ENCODE results near the gene PPP1R3C. TPM values are rescaled to one million over a fixed set of nuclear protein-coding genes. Genes with fewer than 3 reads are reported as not detected.

Gene PPP1R3C
- total and polyA plus RNA-seq, 7 experiments from 2014 or later = 0.15 TPM; not detected in 6

DNA sequence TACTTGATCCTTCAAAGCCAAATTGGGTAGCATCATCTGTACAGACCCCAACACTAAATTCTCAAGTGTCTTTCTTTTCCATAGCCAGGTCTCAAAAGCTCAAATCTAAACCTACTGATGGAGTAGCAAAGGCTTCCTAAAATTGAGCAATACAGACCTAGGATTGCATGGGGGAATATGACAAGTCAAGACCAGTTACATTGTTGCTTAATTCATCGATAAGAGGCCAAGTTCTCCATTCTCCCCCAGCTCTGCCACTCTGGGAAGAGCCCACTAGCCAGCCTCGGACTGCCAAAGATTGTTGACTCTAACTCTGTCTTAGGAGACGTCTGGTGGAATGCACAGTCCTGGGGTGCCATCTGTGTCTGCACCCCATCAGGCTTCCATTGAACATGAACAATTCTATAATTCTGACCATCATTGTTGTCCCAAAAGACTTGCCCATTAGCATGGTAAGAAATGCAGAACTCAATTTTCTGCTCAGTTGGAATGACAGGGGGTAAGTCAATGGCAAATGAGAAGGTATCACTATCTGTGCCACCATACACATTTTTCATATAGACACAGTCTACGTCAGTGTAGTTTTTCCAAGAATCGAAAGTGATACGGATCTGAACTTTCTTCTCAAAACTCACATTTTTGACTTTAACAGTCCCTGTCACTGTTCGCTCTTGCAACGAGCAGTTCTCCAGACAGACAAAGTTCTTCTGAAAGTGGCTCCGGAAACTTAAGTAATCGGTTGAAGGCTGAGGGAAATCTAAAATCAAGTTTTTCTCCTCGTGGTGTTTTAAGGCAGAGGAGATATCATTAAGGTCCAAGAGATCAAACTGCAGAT is 2.9 kb downstream of the PPP1R3C start:
- H3K27ac ChIP-seq (ENCODE audit: low read depth, low read length) = no peak overlapping the region
- peaks cover 0 to 14% (median 7%) of the 10 kb centered on the region in 7 donors for H3K4me1 Mint-ChIP-seq

DNA sequence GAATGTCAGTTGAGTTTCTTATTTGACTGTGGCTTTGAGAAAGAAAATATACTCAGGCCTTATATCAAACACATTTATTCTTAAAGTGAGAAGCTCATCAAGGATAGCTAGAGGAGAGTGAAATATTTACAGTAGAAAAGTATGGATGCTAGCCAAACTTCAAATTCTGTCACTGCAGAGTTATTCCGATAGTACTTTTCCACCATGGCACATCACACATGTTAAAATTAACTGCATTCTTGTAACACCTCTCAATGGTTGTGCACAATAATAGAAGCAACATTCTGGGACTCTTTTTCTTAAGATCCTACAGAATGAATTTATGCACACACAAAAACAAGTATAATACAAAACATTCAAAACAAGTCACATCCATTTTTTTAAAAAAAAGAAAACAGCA is 4.5 kb downstream of the PPP1R3C start:
- intact Hi-C loops (cut with micrococcal nuclease) = no loop called here
- CTCF ChIA-PET = interaction anchor here (0.5 kb wide), 1 partner anchor 9 kb away, joined by 3 read pairs; no protein-coding TSS in a partner anchor
- no peaks in the 10 kb centered on the region for H3K36me3 ChIP-seq (ENCODE audit: control insufficient read depth in 2 of 3, insufficient read depth in 3 of 3, low read length in 3 of 3)
- Mint-ChIP-seq H3K27ac (no peak overlapping the region), H3K9me3 (peaks cover 0 to 5% (median 2%) of the 10 kb centered on the region in 11 donors), H3K27me3 (peaks cover 42 to 55% (median 46%) of the 10 kb centered on the region in 5 donors), H3K4me3 (no peak overlapping the region), H3K36me3 (peaks cover 0 to 6% (median 0%) of the 10 kb centered on the region in 5 donors), H3K4me1 (peaks cover 0 to 10% (median 5%) of the 10 kb centered on the region in 7 donors)
- H3K4me1 ChIP-seq (ENCODE audit: control insufficient read depth in 2 of 2, insufficient read depth in 2 of 2, low read length in 2 of 2) = peaks cover 0 to 2% of the 10 kb centered on the region in 2 donors
- ATAC-seq = no peak
- peaks cover 0 to 11% of the 10 kb centered on the region in 2 donors for H3K27me3 ChIP-seq (ENCODE audit: control insufficient read depth in 2 of 2, insufficient read depth in 2 of 2, low read length in 2 of 2)
- DNase-seq = no peak
- no peak overlapping the region for H3K27ac ChIP-seq (ENCODE audit: low read depth, low read length)
- H3K9me3 ChIP-seq (ENCODE audit: control insufficient read depth in 2 of 3, low read length in 3 of 3) = no peaks in the 10 kb centered on the region
- POLR2A ChIA-PET = no interaction called here
- H3K4me3 ChIP-seq (ENCODE audit: low read length) = no peak overlapping the region

More for the DNA sequence above, 2.9 kb downstream of the PPP1R3C start:
- Histone ChIP-seq H3K4me3 (ENCODE audit: low read length) (no peak overlapping the region), H3K27me3 (ENCODE audit: control insufficient read depth in 2 of 2, insufficient read depth in 2 of 2, low read length in 2 of 2) (peaks cover 0 to 14% of the 10 kb centered on the region in 2 donors), H3K36me3 (ENCODE audit: control insufficient read depth in 2 of 3, insufficient read depth in 3 of 3, low read length in 3 of 3) (no peaks in the 10 kb centered on the region), H3K9me3 (ENCODE audit: control insufficient read depth in 2 of 3, low read length in 3 of 3) (no peaks in the 10 kb centered on the region), H3K4me1 (ENCODE audit: control insufficient read depth in 2 of 2, insufficient read depth in 2 of 2, low read length in 2 of 2) (peaks cover 0 to 5% of the 10 kb centered on the region in 2 donors)
- Mint-ChIP-seq H3K27me3 (peaks cover 55 to 62% (median 56%) of the 10 kb centered on the region in 5 donors), H3K9me3 (no peaks in the 10 kb centered on the region), H3K27ac (no peak overlapping the region), H3K4me3 (no peak overlapping the region), H3K36me3 (peaks cover 0 to 3% (median 0%) of the 10 kb centered on the region in 5 donors)
- ChIA-PET CTCF (no interaction called here), POLR2A (no interaction called here)
- intact Hi-C loops (cut with micrococcal nuclease) = loop anchor here in 1 of 2 donors (10.0 kb wide), 1 partner anchor 745 kb away; no protein-coding TSS in a partner anchor
- DNase-seq = no peak
- no peak for ATAC-seq

DNA sequence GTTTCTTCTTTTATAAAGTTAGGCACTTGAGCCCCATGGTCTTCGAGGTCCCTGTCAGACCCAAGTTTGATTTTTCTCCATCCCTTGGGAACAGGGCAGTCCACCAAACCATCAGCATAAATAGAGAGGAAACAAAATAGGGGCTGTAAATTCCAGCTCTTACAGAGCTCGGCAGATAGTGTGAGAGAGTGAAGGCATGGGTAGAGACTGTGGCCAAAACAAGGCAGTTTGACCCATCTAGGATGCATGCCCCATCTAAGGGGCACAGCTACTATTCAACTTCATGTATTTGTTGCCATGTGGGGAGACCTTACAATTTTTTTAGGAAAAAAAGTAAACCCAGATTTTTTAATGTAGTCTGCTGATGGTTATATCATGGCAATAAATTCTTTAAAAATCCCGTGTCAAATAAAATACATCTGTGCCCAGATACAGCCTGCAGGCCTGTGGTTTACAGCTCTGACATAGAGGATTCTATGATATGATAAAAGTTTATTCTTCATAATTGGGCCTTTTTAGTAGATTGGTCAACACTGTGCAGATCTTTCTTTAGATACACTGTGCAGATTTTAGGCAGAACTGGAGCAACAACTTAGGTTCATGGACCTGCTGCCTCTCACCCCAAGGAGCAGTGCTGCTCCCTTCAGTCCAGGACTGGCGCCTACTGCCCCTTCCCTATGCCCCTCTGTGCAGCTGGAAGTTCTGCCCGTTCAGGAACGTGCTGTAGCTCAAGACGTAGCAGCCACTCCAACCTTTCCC is 5.3 kb downstream of the PPP1R3C start:
- ATAC-seq (no peak), DNase-seq (no peak)
- H3K27me3 Mint-ChIP-seq = peaks cover 40 to 49% (median 42%) of the 10 kb centered on the region in 5 donors
- no peak overlapping the region for H3K27ac Mint-ChIP-seq
- no peaks in the 10 kb centered on the region for H3K4me1 ChIP-seq (ENCODE audit: control insufficient read depth in 2 of 2, insufficient read depth in 2 of 2, low read length in 2 of 2)
- no peak overlapping the region for H3K4me3 Mint-ChIP-seq
- CTCF ChIA-PET = no interaction called here
- H3K9me3 ChIP-seq (ENCODE audit: control insufficient read depth in 2 of 3, low read length in 3 of 3) = no peaks in the 10 kb centered on the region
- no peaks in the 10 kb centered on the region for H3K36me3 ChIP-seq (ENCODE audit: control insufficient read depth in 2 of 3, insufficient read depth in 3 of 3, low read length in 3 of 3)
- H3K36me3 Mint-ChIP-seq = peaks cover 0 to 6% (median 0%) of the 10 kb centered on the region in 5 donors
- no peak overlapping the region for H3K27ac ChIP-seq (ENCODE audit: low read depth, low read length)
- intact Hi-C loops (cut with micrococcal nuclease) = no loop called here
- POLR2A ChIA-PET = no interaction called here
- peaks cover 0 to 11% (median 6%) of the 10 kb centered on the region in 11 donors for H3K9me3 Mint-ChIP-seq
- peaks cover 0 to 5% (median under 1%) of the 10 kb centered on the region in 7 donors for H3K4me1 Mint-ChIP-seq
- no peak overlapping the region for H3K4me3 ChIP-seq (ENCODE audit: low read length)
- H3K27me3 ChIP-seq (ENCODE audit: control insufficient read depth in 2 of 2, insufficient read depth in 2 of 2, low read length in 2 of 2) = peaks cover 0 to 8% of the 10 kb centered on the region in 2 donors

DNA sequence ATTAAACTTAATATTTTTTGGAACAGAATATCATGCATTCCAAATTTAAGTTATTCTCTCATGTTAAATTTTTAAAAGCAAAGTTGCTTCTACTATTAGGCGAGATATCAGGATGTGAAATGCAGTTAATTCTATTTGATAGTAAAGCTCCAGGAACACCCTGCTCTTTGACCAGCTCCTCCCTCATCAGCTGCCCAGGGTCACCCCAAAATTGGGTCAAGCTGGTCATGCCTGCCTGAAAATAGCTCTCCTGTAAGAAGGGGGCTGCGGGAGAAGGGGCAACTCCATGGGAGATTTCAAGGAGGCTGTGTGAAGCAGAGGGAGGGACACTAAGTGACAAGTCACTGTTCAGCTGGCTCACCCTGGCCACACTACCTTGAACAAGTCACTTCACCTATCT is 5.9 kb downstream of the PPP1R3C start:
- intact Hi-C loops (cut with micrococcal nuclease) = no loop called here
- ATAC-seq = no peak
- no peak overlapping the region for H3K4me3 ChIP-seq (ENCODE audit: low read length)
- POLR2A ChIA-PET = no interaction called here
- H3K4me1 Mint-ChIP-seq = no peaks in the 10 kb centered on the region
- no peaks in the 10 kb centered on the region for H3K36me3 ChIP-seq (ENCODE audit: control insufficient read depth in 2 of 3, insufficient read depth in 3 of 3, low read length in 3 of 3)
- H3K27me3 ChIP-seq (ENCODE audit: control insufficient read depth in 2 of 2, insufficient read depth in 2 of 2, low read length in 2 of 2) = peaks cover 0 to 2% of the 10 kb centered on the region in 2 donors
- H3K4me3 Mint-ChIP-seq = no peak overlapping the region
- peaks cover 0 to 14% (median 8%) of the 10 kb centered on the region in 11 donors for H3K9me3 Mint-ChIP-seq
- CTCF ChIA-PET = no interaction called here
- peaks cover 0 to 6% (median 0%) of the 10 kb centered on the region in 5 donors for H3K36me3 Mint-ChIP-seq
- no peaks in the 10 kb centered on the region for H3K4me1 ChIP-seq (ENCODE audit: control insufficient read depth in 2 of 2, insufficient read depth in 2 of 2, low read length in 2 of 2)
- DNase-seq = no peak
- no peaks in the 10 kb centered on the region for H3K9me3 ChIP-seq (ENCODE audit: control insufficient read depth in 2 of 3, low read length in 3 of 3)
- H3K27me3 Mint-ChIP-seq = peaks cover 34 to 43% (median 36%) of the 10 kb centered on the region in 5 donors
- H3K27ac Mint-ChIP-seq = no peak overlapping the region
- no peak overlapping the region for H3K27ac ChIP-seq (ENCODE audit: low read depth, low read length)

DNA sequence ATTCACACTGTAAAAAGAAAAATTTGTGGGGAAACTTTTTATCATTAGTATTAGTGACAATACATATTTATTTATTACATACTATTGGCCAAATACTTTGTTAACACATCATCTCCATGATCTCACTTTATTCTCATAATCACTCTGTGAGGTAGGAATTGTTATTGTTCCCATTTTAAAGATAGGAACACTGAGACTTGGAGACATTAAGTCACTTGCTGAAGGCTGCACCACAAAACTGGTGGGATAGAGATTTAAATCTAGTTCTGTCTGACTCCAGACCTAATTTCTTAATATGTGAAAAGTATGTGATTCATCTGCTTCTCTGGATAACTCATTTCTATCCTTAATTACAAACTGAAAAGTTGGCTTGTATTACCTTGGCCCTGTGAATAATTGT is 8.2 kb downstream of the PPP1R3C start:
- peaks cover 0 to 7% (median 0%) of the 10 kb centered on the region in 5 donors for H3K36me3 Mint-ChIP-seq
- H3K27me3 Mint-ChIP-seq = peaks cover 21 to 37% (median 28%) of the 10 kb centered on the region in 5 donors
- intact Hi-C loops (cut with micrococcal nuclease) = no loop called here
- POLR2A ChIA-PET = no interaction called here
- Histone ChIP-seq H3K9me3 (ENCODE audit: control insufficient read depth in 2 of 3, low read length in 3 of 3) (no peaks in the 10 kb centered on the region), H3K4me3 (ENCODE audit: low read length) (no peak overlapping the region), H3K36me3 (ENCODE audit: control insufficient read depth in 2 of 3, insufficient read depth in 3 of 3, low read length in 3 of 3) (no peaks in the 10 kb centered on the region), H3K4me1 (ENCODE audit: control insufficient read depth in 2 of 2, insufficient read depth in 2 of 2, low read length in 2 of 2) (no peaks in the 10 kb centered on the region), H3K27me3 (ENCODE audit: control insufficient read depth in 2 of 2, insufficient read depth in 2 of 2, low read length in 2 of 2) (no peaks in the 10 kb centered on the region), H3K27ac (ENCODE audit: low read depth, low read length) (no peak overlapping the region)
- no peak for DNase-seq
- H3K9me3 Mint-ChIP-seq = peaks cover 0 to 23% (median 8%) of the 10 kb centered on the region in 11 donors
- no peaks in the 10 kb centered on the region for H3K4me1 Mint-ChIP-seq
- ATAC-seq = no peak
- no peak overlapping the region for H3K27ac Mint-ChIP-seq
- no peak overlapping the region for H3K4me3 Mint-ChIP-seq
- CTCF ChIA-PET = no interaction called here

DNA sequence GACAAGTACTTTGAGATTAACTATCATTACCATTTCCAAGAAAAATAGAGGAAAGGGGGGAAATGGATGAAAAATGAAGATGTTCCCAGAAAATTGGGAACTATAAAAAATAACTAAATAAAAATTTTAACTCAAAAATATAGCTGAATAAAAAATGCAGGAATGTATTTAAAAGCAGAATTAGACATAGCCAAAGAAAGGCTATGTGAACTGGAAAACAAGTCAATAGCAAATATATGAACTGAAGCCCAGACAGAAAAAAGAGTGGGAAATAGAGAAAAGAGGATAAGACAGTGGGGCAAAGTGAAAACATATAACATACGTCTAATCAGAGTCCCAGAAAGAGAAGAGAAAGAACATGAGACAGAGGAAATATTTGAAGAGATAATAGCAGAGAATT is 10.3 kb downstream of the PPP1R3C start:
- Mint-ChIP-seq H3K36me3 (peaks cover 0 to 7% (median 0%) of the 10 kb centered on the region in 5 donors), H3K4me1 (no peaks in the 10 kb centered on the region), H3K4me3 (no peak overlapping the region), H3K27ac (no peak overlapping the region), H3K27me3 (peaks cover 19 to 36% (median 30%) of the 10 kb centered on the region in 5 donors), H3K9me3 (peaks cover 0 to 23% (median 8%) of the 10 kb centered on the region in 11 donors)
- Histone ChIP-seq H3K27me3 (ENCODE audit: control insufficient read depth in 2 of 2, insufficient read depth in 2 of 2, low read length in 2 of 2) (no peaks in the 10 kb centered on the region), H3K36me3 (ENCODE audit: control insufficient read depth in 2 of 3, insufficient read depth in 3 of 3, low read length in 3 of 3) (no peaks in the 10 kb centered on the region), H3K4me1 (ENCODE audit: control insufficient read depth in 2 of 2, insufficient read depth in 2 of 2, low read length in 2 of 2) (no peaks in the 10 kb centered on the region), H3K27ac (ENCODE audit: low read depth, low read length) (no peak overlapping the region), H3K4me3 (ENCODE audit: low read length) (no peak overlapping the region), H3K9me3 (ENCODE audit: control insufficient read depth in 2 of 3, low read length in 3 of 3) (no peaks in the 10 kb centered on the region)
- POLR2A ChIA-PET = no interaction called here
- intact Hi-C loops (cut with micrococcal nuclease) = no loop called here
- CTCF ChIA-PET = no interaction called here
- ATAC-seq (no peak), DNase-seq (no peak)

Measured in naive thymus-derived CD4-positive, alpha-beta T cell (primary cell).